Small intestine (tissue), 7 donors: ENCODE results near the gene PRDM2. TPM values are rescaled to one million over a fixed set of nuclear protein-coding genes. Genes with fewer than 3 reads are reported as not detected.
A peak's percentile ranks its signal among the peaks of the same experiment; 100 is the strongest.

Experiments
- DNase-seq, 2 donors: peaks; one replicate each; pipeline versions ENCODE4 v3.0.0 to v3.0.0-alpha.2; 2013
- FAIRE-seq: peaks from 2 replicates; lab custom pipeline; 2012; peaks lifted over from hg19 to GRCh38; lab: Jason Lieb, UNC
- H3K27ac ChIP-seq, 3 donors: one replicate each; pipeline ENCODE4 v1.5.1; 2013; ENCODE audit warnings: low read length in 2 of 3, mild to moderate bottlenecking in 2 of 3, control low read depth in 1 of 3, inconsistent platforms in 1 of 3, low read depth in 1 of 3, moderate library complexity in 1 of 3
- H3K27me3 ChIP-seq, 3 donors: one replicate each; pipeline ENCODE4 v1.6.1; 2013; ENCODE audit warnings: low read length in 3 of 3, inconsistent platforms in 1 of 3; ENCODE audit not compliant: control insufficient read depth in 3 of 3, insufficient read depth in 3 of 3
- H3K36me3 ChIP-seq, 3 donors: one replicate each; pipeline ENCODE4 v1.6.1; 2013; ENCODE audit warnings: low read length in 3 of 3, inconsistent platforms in 1 of 3, low read depth in 1 of 3, mild to moderate bottlenecking in 1 of 3, moderate library complexity in 1 of 3; ENCODE audit not compliant: control insufficient read depth in 3 of 3, insufficient read depth in 2 of 3
- H3K4me1 ChIP-seq, 3 donors: one replicate each; pipeline ENCODE4 v1.6.1; 2013; ENCODE audit warnings: low read length in 2 of 3, inconsistent platforms in 1 of 3, low read depth in 1 of 3, mild to moderate bottlenecking in 1 of 3, moderate library complexity in 1 of 3; ENCODE audit not compliant: control insufficient read depth in 3 of 3, insufficient read depth in 2 of 3
- H3K4me3 ChIP-seq, 3 donors: one replicate each; pipeline ENCODE4 v1.5.1; 2013; ENCODE audit warnings: low read length in 3 of 3, control low read depth in 1 of 3, inconsistent platforms in 1 of 3, low read depth in 1 of 3, mild to moderate bottlenecking in 1 of 3, moderate library complexity in 1 of 3
- H3K9me3 ChIP-seq, 2 donors: one replicate each; pipeline ENCODE4 v1.6.1; 2013; ENCODE audit warnings: low read depth in 1 of 2, low read length in 1 of 2; ENCODE audit not compliant: control insufficient read depth in 2 of 2, insufficient read depth in 1 of 2
- WGBS, 3 donors: extraction: QIAGEN DNeasy Blood & Tissue Kit; methylation state at CpG; one replicate each; pipeline ENCODE4 v1.1.7; 2013; 5-methylcytosine and 5-hydroxymethylcytosine counted together
- polyA plus RNA-seq, 4 donors: library from polyadenylated mRNA; stranded (reverse) in 3 of 4; unstranded in 1 of 4; fragments of 200-250 nt in 3 of 4; fragments of 120-200 nt in 1 of 4; gene quantifications; one replicate each; pipeline versions ENCODE4 v1.2.1 to v1.2.3, GENCODE V29; 2013
- donor health status: healthy with polysubstance abuse.
- donor health status: control.
- donor health status: control.
- donor health status: Bipolar disorder and iron deficiency.
- donor health status: healthy.

Gene PRDM2
- polyA plus RNA-seq, 4 donors = 9.5 to 22.7 (median 11.7) TPM

- Histone ChIP-seq H3K4me3 (peak overlapping the region in 1 of 3 donors; percentile 7), H3K27me3 (no peaks in the 10 kb centered on the region), H3K4me1 (no peaks in the 10 kb centered on the region), H3K36me3 (peaks cover 2 to 6% (median 2%) of the 10 kb centered on the region in 3 donors), H3K9me3 (no peaks in the 10 kb centered on the region), H3K27ac (no peak overlapping the region)
- no peak for DNase-seq
- no peak for FAIRE-seq
- 91 to 96% (median 91%) methylated on average over 5 of the region's 5 CpGs for WGBS, 3 donors
These were observed 69.2 kb downstream of the PRDM2 start for GRCh38 chr1:13769212-13769611.

- H3K4me3 ChIP-seq = no peak overlapping the region
- no peaks in the 10 kb centered on the region for H3K4me1 ChIP-seq
- no peak overlapping the region for H3K27ac ChIP-seq
- no peak for FAIRE-seq
- peaks cover 2 to 7% (median 2%) of the 10 kb centered on the region in 3 donors for H3K36me3 ChIP-seq
- no peaks in the 10 kb centered on the region for H3K9me3 ChIP-seq
- WGBS, 3 donors = 98 to 100% (median 99%) methylated on average over 5 of the region's 5 CpGs
- no peaks in the 10 kb centered on the region for H3K27me3 ChIP-seq
- DNase-seq = no peak
These were observed 69.8 kb downstream of the PRDM2 start for GRCh38 chr1:13769830-13770229.

DNA sequence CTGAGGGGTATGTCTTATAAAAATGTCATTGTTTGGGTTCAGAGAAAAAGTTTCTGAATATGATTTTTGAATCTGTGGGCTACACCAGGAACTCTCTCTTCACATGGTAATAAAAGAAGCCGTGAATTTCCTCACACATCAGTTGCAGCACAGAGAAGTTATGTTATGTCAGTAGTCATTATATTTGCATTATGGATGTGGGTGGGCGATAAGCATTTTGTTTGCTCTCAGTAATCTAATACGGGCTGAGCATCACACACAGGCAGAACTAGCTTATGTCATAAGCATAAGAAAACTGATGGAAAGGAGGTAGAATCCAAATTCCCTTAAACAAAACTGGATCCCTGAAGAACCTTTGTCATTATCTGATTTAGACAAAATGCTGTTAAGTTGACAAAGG, 70.8 kb downstream of the PRDM2 start:
- FAIRE-seq (no peak), DNase-seq (no peak)
- H3K27ac ChIP-seq = peak overlapping the region in 1 of 3 donors; percentile 9
- 73 to 80% (median 75%) methylated on average over 3 of the region's 3 CpGs for WGBS, 3 donors
- H3K9me3 ChIP-seq = no peaks in the 10 kb centered on the region
- H3K4me1 ChIP-seq = no peaks in the 10 kb centered on the region
- no peak overlapping the region for H3K4me3 ChIP-seq
- H3K36me3 ChIP-seq = peaks cover 2 to 12% (median 4%) of the 10 kb centered on the region in 3 donors
- no peaks in the 10 kb centered on the region for H3K27me3 ChIP-seq

GRCh38 chr1:13771745-13772144, 71.8 kb downstream of the PRDM2 start:
- Histone ChIP-seq H3K27ac (no peak overlapping the region), H3K36me3 (peaks cover 7 to 15% (median 13%) of the 10 kb centered on the region in 3 donors), H3K4me3 (no peak overlapping the region), H3K27me3 (no peaks in the 10 kb centered on the region), H3K4me1 (no peaks in the 10 kb centered on the region), H3K9me3 (no peaks in the 10 kb centered on the region)
- DNase-seq = no peak
- WGBS, 3 donors = 80 to 87% (median 82%) methylated on average over 5 of the region's 5 CpGs
- FAIRE-seq = no peak

- no peak overlapping the region for H3K4me3 ChIP-seq
- peaks cover 10 to 18% (median 16%) of the 10 kb centered on the region in 3 donors for H3K36me3 ChIP-seq
- FAIRE-seq = no peak
- WGBS, 3 donors = 78 to 90% (median 82%) methylated on average over 4 of the region's 4 CpGs
- H3K9me3 ChIP-seq = no peaks in the 10 kb centered on the region
- no peak overlapping the region for H3K27ac ChIP-seq
- H3K4me1 ChIP-seq = no peaks in the 10 kb centered on the region
- no peak for DNase-seq
- H3K27me3 ChIP-seq = no peaks in the 10 kb centered on the region
These were observed 72.3 kb downstream of the PRDM2 start for GRCh38 chr1:13772271-13772670.

- H3K27me3 ChIP-seq = no peaks in the 10 kb centered on the region
- no peak overlapping the region for H3K27ac ChIP-seq
- no peak for DNase-seq
- no peak overlapping the region for H3K4me3 ChIP-seq
- FAIRE-seq = no peak
- H3K36me3 ChIP-seq = peaks cover 19 to 31% (median 25%) of the 10 kb centered on the region in 3 donors
- H3K9me3 ChIP-seq = no peaks in the 10 kb centered on the region
- no peaks in the 10 kb centered on the region for H3K4me1 ChIP-seq
- WGBS, 3 donors = 97 to 100% (median 97%) methylated on average over 2 of the region's 2 CpGs
These were observed 74.1 kb downstream of the PRDM2 start for GRCh38 chr1:13774121-13774520.

GRCh38 chr1:13775459-13775858, 75.5 kb downstream of the PRDM2 start:
- FAIRE-seq (no peak), DNase-seq (no peak)
- no peak overlapping the region for H3K4me3 ChIP-seq
- no peaks in the 10 kb centered on the region for H3K27me3 ChIP-seq
- H3K27ac ChIP-seq = no peak overlapping the region
- 86 to 95% (median 90%) methylated on average over 5 of the region's 5 CpGs for WGBS, 3 donors
- H3K4me1 ChIP-seq = no peaks in the 10 kb centered on the region
- no peaks in the 10 kb centered on the region for H3K9me3 ChIP-seq
- peaks cover 26 to 40% (median 38%) of the 10 kb centered on the region in 3 donors for H3K36me3 ChIP-seq

DNA sequence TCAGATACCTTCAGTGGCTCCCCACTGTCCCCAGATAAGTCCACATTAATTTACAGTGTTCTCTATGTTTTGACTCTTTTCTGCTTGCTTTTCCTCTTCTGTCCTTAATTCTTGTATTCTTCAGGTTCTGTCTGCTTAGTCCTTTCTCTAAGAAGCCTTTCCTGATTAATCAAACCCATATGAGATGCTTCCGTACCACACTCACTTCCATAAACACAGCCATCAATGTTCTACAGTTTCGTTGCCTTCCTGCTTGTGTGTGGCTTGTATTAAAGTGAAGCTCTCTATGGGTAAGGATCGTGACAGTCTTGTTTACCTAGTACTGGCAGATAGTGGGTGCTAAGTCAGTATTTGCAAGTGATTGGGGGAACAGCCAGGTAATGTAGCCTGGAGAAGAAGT, 75.9 kb downstream of the PRDM2 start:
- H3K4me3 ChIP-seq = no peak overlapping the region
- H3K27me3 ChIP-seq = no peaks in the 10 kb centered on the region
- H3K4me1 ChIP-seq = no peaks in the 10 kb centered on the region
- H3K9me3 ChIP-seq = no peaks in the 10 kb centered on the region
- DNase-seq = no peak
- 88 to 96% (median 90%) methylated on average over 3 of the region's 3 CpGs for WGBS, 3 donors
- no peak for FAIRE-seq
- peaks cover 26 to 45% (median 40%) of the 10 kb centered on the region in 3 donors for H3K36me3 ChIP-seq
- no peak overlapping the region for H3K27ac ChIP-seq

DNA sequence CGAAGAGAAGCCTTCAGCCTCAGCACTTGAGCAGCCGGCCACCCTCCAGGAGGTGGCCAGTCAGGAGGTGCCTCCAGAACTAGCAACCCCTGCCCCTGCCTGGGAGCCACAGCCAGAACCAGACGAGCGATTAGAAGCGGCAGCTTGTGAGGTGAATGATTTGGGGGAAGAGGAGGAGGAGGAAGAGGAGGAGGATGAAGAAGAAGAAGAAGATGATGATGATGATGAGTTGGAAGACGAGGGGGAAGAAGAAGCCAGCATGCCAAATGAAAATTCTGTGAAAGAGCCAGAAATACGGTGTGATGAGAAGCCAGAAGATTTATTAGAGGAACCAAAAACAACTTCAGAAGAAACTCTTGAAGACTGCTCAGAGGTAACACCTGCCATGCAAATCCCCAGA, 78.4 kb downstream of the PRDM2 start:
- no peak for FAIRE-seq
- H3K27ac ChIP-seq = no peak overlapping the region
- no peak for DNase-seq
- peaks cover 36 to 54% (median 49%) of the 10 kb centered on the region in 3 donors for H3K36me3 ChIP-seq
- no peaks in the 10 kb centered on the region for H3K9me3 ChIP-seq
- 96 to 98% (median 97%) methylated on average over 7 of the region's 7 CpGs for WGBS, 3 donors
- H3K4me3 ChIP-seq = no peak overlapping the region
- no peaks in the 10 kb centered on the region for H3K27me3 ChIP-seq
- no peaks in the 10 kb centered on the region for H3K4me1 ChIP-seq
